Panc1 (cell line): ENCODE measurements around the gene SIGLEC11.

Experiments used
- POLR2AphosphoS5 ChIP-seq: IDR thresholded peaks from 2 replicates; pipeline ENCODE4 v1.6.1; 2012; ENCODE audit warnings: mild to moderate bottlenecking, low read depth, low read length, moderate library complexity
- TF ChIP-seq, protein P1 (sequence below): fragments of 450-650 bp; IDR thresholded peaks from 2 replicates; pipeline ENCODE4 v1.5.1; 2017; ENCODE audit warnings: mild to moderate bottlenecking
- TF ChIP-seq, protein P2 (sequence below), 2 experiments: IDR thresholded peaks; 2 replicates each; pipeline ENCODE4 v1.6.1; 2011 to 2012; ENCODE audit warnings: low read depth in 2 of 2, control low read depth in 1 of 2, low read length in 1 of 2, mild to moderate bottlenecking in 1 of 2, moderate library complexity in 1 of 2; ENCODE audit not compliant: insufficient read depth in 1 of 2

DNA sequence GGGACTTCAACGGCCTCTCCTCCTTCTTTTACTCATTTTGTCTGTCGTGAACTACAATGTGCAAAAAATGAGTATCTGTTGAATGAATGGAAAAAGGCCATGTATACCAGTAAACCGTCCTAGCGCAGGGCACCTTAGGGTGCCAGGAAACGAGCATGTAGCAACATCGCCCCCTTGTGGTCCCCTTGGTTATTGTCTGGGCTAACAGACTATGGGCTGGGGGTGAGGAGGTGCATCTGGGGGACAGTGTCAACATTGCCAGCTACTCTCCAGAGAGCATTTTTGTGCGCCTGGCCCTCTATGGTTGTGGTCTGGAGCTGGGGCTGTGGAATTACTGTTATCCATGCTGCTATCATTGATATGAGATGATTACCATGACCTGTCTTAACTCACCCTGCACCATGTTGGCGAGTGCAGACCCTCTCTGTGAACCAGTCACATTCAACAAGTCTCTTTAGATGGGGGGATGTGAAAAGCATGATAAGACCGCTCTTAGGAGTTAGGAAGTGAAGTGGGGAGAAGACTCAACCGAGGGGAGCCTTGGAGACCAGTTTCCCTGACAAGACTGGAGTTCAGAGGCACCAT is 22.8 kb upstream of the SIGLEC11 start:
- TF ChIP-seq, protein P1, sequence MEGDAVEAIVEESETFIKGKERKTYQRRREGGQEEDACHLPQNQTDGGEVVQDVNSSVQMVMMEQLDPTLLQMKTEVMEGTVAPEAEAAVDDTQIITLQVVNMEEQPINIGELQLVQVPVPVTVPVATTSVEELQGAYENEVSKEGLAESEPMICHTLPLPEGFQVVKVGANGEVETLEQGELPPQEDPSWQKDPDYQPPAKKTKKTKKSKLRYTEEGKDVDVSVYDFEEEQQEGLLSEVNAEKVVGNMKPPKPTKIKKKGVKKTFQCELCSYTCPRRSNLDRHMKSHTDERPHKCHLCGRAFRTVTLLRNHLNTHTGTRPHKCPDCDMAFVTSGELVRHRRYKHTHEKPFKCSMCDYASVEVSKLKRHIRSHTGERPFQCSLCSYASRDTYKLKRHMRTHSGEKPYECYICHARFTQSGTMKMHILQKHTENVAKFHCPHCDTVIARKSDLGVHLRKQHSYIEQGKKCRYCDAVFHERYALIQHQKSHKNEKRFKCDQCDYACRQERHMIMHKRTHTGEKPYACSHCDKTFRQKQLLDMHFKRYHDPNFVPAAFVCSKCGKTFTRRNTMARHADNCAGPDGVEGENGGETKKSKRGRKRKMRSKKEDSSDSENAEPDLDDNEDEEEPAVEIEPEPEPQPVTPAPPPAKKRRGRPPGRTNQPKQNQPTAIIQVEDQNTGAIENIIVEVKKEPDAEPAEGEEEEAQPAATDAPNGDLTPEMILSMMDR = peak; percentile 89
- TF ChIP-seq, protein P2, sequence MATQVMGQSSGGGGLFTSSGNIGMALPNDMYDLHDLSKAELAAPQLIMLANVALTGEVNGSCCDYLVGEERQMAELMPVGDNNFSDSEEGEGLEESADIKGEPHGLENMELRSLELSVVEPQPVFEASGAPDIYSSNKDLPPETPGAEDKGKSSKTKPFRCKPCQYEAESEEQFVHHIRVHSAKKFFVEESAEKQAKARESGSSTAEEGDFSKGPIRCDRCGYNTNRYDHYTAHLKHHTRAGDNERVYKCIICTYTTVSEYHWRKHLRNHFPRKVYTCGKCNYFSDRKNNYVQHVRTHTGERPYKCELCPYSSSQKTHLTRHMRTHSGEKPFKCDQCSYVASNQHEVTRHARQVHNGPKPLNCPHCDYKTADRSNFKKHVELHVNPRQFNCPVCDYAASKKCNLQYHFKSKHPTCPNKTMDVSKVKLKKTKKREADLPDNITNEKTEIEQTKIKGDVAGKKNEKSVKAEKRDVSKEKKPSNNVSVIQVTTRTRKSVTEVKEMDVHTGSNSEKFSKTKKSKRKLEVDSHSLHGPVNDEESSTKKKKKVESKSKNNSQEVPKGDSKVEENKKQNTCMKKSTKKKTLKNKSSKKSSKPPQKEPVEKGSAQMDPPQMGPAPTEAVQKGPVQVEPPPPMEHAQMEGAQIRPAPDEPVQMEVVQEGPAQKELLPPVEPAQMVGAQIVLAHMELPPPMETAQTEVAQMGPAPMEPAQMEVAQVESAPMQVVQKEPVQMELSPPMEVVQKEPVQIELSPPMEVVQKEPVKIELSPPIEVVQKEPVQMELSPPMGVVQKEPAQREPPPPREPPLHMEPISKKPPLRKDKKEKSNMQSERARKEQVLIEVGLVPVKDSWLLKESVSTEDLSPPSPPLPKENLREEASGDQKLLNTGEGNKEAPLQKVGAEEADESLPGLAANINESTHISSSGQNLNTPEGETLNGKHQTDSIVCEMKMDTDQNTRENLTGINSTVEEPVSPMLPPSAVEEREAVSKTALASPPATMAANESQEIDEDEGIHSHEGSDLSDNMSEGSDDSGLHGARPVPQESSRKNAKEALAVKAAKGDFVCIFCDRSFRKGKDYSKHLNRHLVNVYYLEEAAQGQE (IDR thresholded peaks at IDR 0.05; ENCODE audit: insufficient read depth in 1 of 2, low read depth in 2 of 2, low read length in 1 of 2) = no peak
- 0 out of 2 replicates have a peak, but pooled peaks have one; percentile 5 for TF ChIP-seq POLR2AphosphoS5
